H9 (cell line): ENCODE measurements around the gene C5orf58. TPM values are rescaled to one million over a fixed set of nuclear protein-coding genes. Genes with fewer than 3 reads are reported as not detected.

Experiments used
- DNase-seq: peaks from one replicate; pipeline ENCODE4 v3.0.0-alpha.2; 2017
- H2AFZ ChIP-seq: one replicate; pipeline ENCODE4 v1.6.1; 2013; ENCODE audit warnings: mild to moderate bottlenecking, low read length, control low read depth, moderate library complexity
- H2AK5ac ChIP-seq: 2 replicates; pipeline ENCODE4 v1.6.1; 2013; ENCODE audit warnings: low read length, control low read depth, mixed read lengths; ENCODE audit not compliant: insufficient read length
- H2BK120ac ChIP-seq: one replicate; pipeline ENCODE4 v1.6.1; 2013; ENCODE audit warnings: low read depth, mild to moderate bottlenecking, low read length, control low read depth, inconsistent platforms; ENCODE audit not compliant: poor library complexity, severe bottlenecking
- H2BK12ac ChIP-seq: 2 replicates; pipeline ENCODE4 v1.6.1; 2013; ENCODE audit warnings: low read length, control low read depth, mixed read lengths, low read depth; ENCODE audit not compliant: insufficient read length
- H2BK15ac ChIP-seq: 2 replicates; pipeline ENCODE4 v1.6.1; 2013; ENCODE audit warnings: low read depth, low read length, control low read depth
- H2BK20ac ChIP-seq: one replicate; pipeline ENCODE4 v1.6.1; 2013; ENCODE audit warnings: low read depth, mild to moderate bottlenecking, low read length, control low read depth, inconsistent platforms; ENCODE audit not compliant: poor library complexity, severe bottlenecking
- H2BK5ac ChIP-seq: 2 replicates; pipeline ENCODE4 v1.6.1; 2013; ENCODE audit warnings: low read length, control low read depth, mixed read lengths; ENCODE audit not compliant: insufficient read length
- H3K14ac ChIP-seq: 2 replicates; pipeline ENCODE4 v1.6.1; 2013; ENCODE audit warnings: low read length, control low read depth; ENCODE audit not compliant: insufficient read depth
- H3K18ac ChIP-seq: 2 replicates; pipeline ENCODE4 v1.6.1; 2013; ENCODE audit warnings: low read depth, mild to moderate bottlenecking, mixed read lengths, low read length, control low read depth; ENCODE audit not compliant: insufficient read length
- H3K23ac ChIP-seq: 2 replicates; pipeline ENCODE4 v1.6.1; 2013; ENCODE audit warnings: low read length, control low read depth, mixed read lengths, low read depth; ENCODE audit not compliant: insufficient read length
- H3K23me2 ChIP-seq: 2 replicates; pipeline ENCODE4 v1.6.1; 2013; ENCODE audit warnings: low read depth, mild to moderate bottlenecking, mixed read lengths, low read length, control low read depth; ENCODE audit not compliant: insufficient read length, poor library complexity, severe bottlenecking
- H3K27ac ChIP-seq: 2 replicates; pipeline ENCODE4 v1.5.1; 2013; ENCODE audit warnings: low read length, control low read depth, mixed read lengths, low read depth; ENCODE audit not compliant: insufficient read length
- H3K27me3 ChIP-seq: 2 replicates; pipeline ENCODE4 v1.6.1; 2013; ENCODE audit warnings: low read length, control low read depth, inconsistent platforms; ENCODE audit not compliant: insufficient read depth
- H3K4ac ChIP-seq: 2 replicates; pipeline ENCODE4 v1.6.1; 2013; ENCODE audit warnings: low read depth, mild to moderate bottlenecking, control low read depth, inconsistent platforms, low read length, moderate library complexity
- H3K4me1 ChIP-seq: 2 replicates; pipeline ENCODE4 v1.6.1; 2013; ENCODE audit warnings: low read length, control low read depth, inconsistent platforms; ENCODE audit not compliant: insufficient read depth
- H3K4me2 ChIP-seq: 2 replicates; pipeline ENCODE4 v1.6.1; 2013; ENCODE audit warnings: low read length, control low read depth, mixed read lengths; ENCODE audit not compliant: insufficient read length, insufficient read depth
- H3K56ac ChIP-seq: 2 replicates; pipeline ENCODE4 v1.6.1; 2013; ENCODE audit warnings: low read depth, mild to moderate bottlenecking, mixed read lengths, low read length, control low read depth; ENCODE audit not compliant: insufficient read length
- H3K79me1 ChIP-seq: 2 replicates; pipeline ENCODE4 v1.6.1; 2013; ENCODE audit warnings: low read depth, mild to moderate bottlenecking, moderate library complexity, low read length, control low read depth, inconsistent platforms; ENCODE audit not compliant: insufficient read depth, poor library complexity, severe bottlenecking
- H3K79me2 ChIP-seq: 2 replicates; pipeline ENCODE4 v1.6.1; 2013; ENCODE audit warnings: low read length, control low read depth, inconsistent platforms; ENCODE audit not compliant: insufficient read depth
- H3K9ac ChIP-seq: 2 replicates; pipeline ENCODE4 v1.6.1; 2013; ENCODE audit warnings: low read length, control low read depth, mixed read lengths; ENCODE audit not compliant: insufficient read length; ENCODE audit errors: extremely low read depth
- H3K9me3 ChIP-seq: one replicate; pipeline ENCODE4 v1.6.1; 2013; ENCODE audit warnings: low read depth, low read length, inconsistent platforms; ENCODE audit not compliant: control insufficient read depth
- H3T11ph ChIP-seq: one replicate; pipeline ENCODE4 v1.6.1; 2013; ENCODE audit warnings: mild to moderate bottlenecking, low read length, control low read depth, inconsistent platforms
- H4K20me1 ChIP-seq: one replicate; pipeline ENCODE4 v1.6.1; 2013; ENCODE audit not compliant: control insufficient read depth, insufficient read length, insufficient read depth
- H4K5ac ChIP-seq: 2 replicates; pipeline ENCODE4 v1.6.1; 2013; ENCODE audit warnings: low read depth, mild to moderate bottlenecking, mixed read lengths, low read length, control low read depth; ENCODE audit not compliant: insufficient read length
- H4K8ac ChIP-seq: replicated peaks from 2 replicates; pipeline ENCODE4 v1.6.1; 2013; ENCODE audit warnings: low read length, control low read depth, mixed read lengths, low read depth; ENCODE audit not compliant: insufficient read length
- H4K91ac ChIP-seq: 2 replicates; pipeline ENCODE4 v1.6.1; 2013; ENCODE audit warnings: low read depth, mild to moderate bottlenecking, moderate library complexity, mixed read lengths, low read length, control low read depth; ENCODE audit not compliant: insufficient read length
- H3K27ac Mint-ChIP-seq, 3 experiments: 2 replicates in 2 of 3; 3 replicates in 1 of 3; pipeline ENCODE4 v1.8.0; 2020 to 2021; ENCODE audit warnings: mixed read lengths in 3 of 3, mild to moderate bottlenecking in 1 of 3, moderate library complexity in 1 of 3
- H3K27me3 Mint-ChIP-seq: 2 replicates; pipeline ENCODE4 v1.8.0; 2021; ENCODE audit warnings: low read depth, mild to moderate bottlenecking, moderate library complexity, mixed read lengths
- H3K36me3 Mint-ChIP-seq, 3 experiments: 2 replicates in 2 of 3; 3 replicates in 1 of 3; pipeline ENCODE4 v1.8.0; 2020 to 2021; ENCODE audit warnings: low read depth in 3 of 3, mixed read lengths in 3 of 3; ENCODE audit not compliant: insufficient read depth in 1 of 3
- H3K4me1 Mint-ChIP-seq, 2 experiments: 2 replicates each; pipeline ENCODE4 v1.8.0; 2020; ENCODE audit warnings: mixed read lengths in 2 of 2
- H3K4me3 Mint-ChIP-seq, 2 experiments: 2 replicates in 1 of 2; 3 replicates in 1 of 2; pipeline ENCODE4 v1.8.0; 2020 to 2021; ENCODE audit warnings: mild to moderate bottlenecking in 2 of 2, mixed read lengths in 2 of 2, moderate library complexity in 1 of 2
- H3K9me3 Mint-ChIP-seq, 2 experiments: 2 replicates in 1 of 2; 3 replicates in 1 of 2; pipeline ENCODE4 v1.8.0; 2020; ENCODE audit warnings: mild to moderate bottlenecking in 2 of 2, mixed read lengths in 2 of 2, moderate library complexity in 1 of 2
- CTCF ChIP-seq: fragments of 200-600 bp; sonication (generic); conservative IDR thresholded peaks from 3 replicates; pipeline ENCODE4 v1.8.0; 2021; ENCODE audit warnings: antibody characterized with exemption, mild to moderate bottlenecking
- WGBS: extraction: QIAGEN DNeasy Blood & Tissue Kit; methylation state at CpG from one replicate; pipeline ENCODE4 v1.1.7; 2013; ENCODE audit warnings: missing lambda C conversion rate, low lambda C conversion rate, mixed read lengths; ENCODE audit not compliant: insufficient read length; ENCODE audit errors: extremely low coverage; 5-methylcytosine and 5-hydroxymethylcytosine counted together
- total RNA-seq: library from RNA; stranded (reverse); gene quantifications from 2 replicates; pipeline ENCODE4 v1.2.1, GENCODE V29; 2021

C5orf58 gene
- total RNA-seq, 1 experiment from 2014 or later = 0.90 TPM

DNA sequence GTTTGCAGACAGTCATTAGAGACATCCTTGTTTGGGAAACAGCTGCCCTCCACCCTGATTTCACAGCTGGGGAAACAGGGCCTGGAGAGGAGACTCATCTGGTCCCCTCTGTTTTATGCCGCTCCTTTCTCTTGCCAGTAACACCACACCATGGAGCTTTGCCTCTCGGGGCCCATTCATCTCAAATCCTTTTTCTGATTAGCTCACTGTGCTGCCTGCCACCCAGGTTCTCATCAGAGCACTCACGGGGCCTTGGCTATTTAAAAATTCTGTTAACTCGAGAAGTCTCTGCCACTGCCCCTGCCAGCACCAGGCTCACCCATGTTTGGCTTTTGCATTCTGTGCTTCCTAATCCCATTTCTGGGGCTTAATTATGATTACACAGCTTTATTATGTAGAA is 36.8 kb upstream of the C5orf58 start:
- peaks cover 10 to 28% of the 10 kb centered on the region in 2 experiments for H3K4me1 Mint-ChIP-seq
- Histone ChIP-seq H4K20me1 (no peaks in the 10 kb centered on the region), H4K5ac (no peak overlapping the region), H2BK20ac (no peak overlapping the region), H3K4me1 (no peaks in the 10 kb centered on the region), H3K79me1 (no peaks in the 10 kb centered on the region), H3T11ph (no peak overlapping the region), H2BK15ac (no peak overlapping the region), H3K18ac (no peak overlapping the region), H4K8ac (no peak overlapping the region), H4K91ac (no peak overlapping the region), H2AK5ac (no peak overlapping the region), H3K23me2 (no peaks in the 10 kb centered on the region), H3K23ac (no peak overlapping the region), H2AFZ (no peak overlapping the region), H2BK120ac (no peak overlapping the region), H3K27ac (no peak overlapping the region), H2BK5ac (no peak overlapping the region), H3K27me3 (no peaks in the 10 kb centered on the region), H3K79me2 (no peaks in the 10 kb centered on the region), H3K9ac (no peak overlapping the region), H3K4ac (no peak overlapping the region), H3K4me2 (no peak overlapping the region), H3K9me3 (no peaks in the 10 kb centered on the region), H3K56ac (no peak overlapping the region), H2BK12ac (no peak overlapping the region), H3K14ac (no peak overlapping the region)
- no peak for DNase-seq
- no peaks in the 10 kb centered on the region for H3K9me3 Mint-ChIP-seq
- H3K27ac Mint-ChIP-seq = no peak overlapping the region
- TF ChIP-seq CTCF = no peak
- peaks cover 9% of the 10 kb centered on the region for H3K27me3 Mint-ChIP-seq
- no peaks in the 10 kb centered on the region for H3K36me3 Mint-ChIP-seq
- no CpG with 5 or more reads among the region's 4 CpGs for WGBS
- no peak overlapping the region for H3K4me3 Mint-ChIP-seq
